IMR-90 (cell line): Measurements from ENCODE around the gene KDM4B. TPM values are rescaled to one million over a fixed set of nuclear protein-coding genes. Genes with fewer than 3 reads are reported as not detected.

Source experiments
- ATAC-seq: fragments of 200-7000 bp; cut with Tn5 transposase; 2 replicates; pipeline ENCODE4 v1.9.1; 2020; ENCODE audit warnings: low read depth, mild to moderate bottlenecking, moderate library complexity
- BruUV-seq: library from RNA; stranded (reverse); fragments of 400-500 nt; replicated peaks from 2 replicates; lab custom pipeline; 2021; lab: Mats Ljungman, UMichigan
- CTCF ChIA-PET: fragments of 300-600 bp; formaldehyde crosslinking; extraction: SDS; loops from one replicate; lab custom pipeline; 2021; ENCODE audit warnings: antibody characterized with exemption; lab: Yijun Ruan, JAX
- POLR2A ChIA-PET: fragments of 300-600 bp; sonication (Branson Sonifier 250); formaldehyde crosslinking; loops from one replicate; lab custom pipeline; 2022; ENCODE audit warnings: antibody characterized with exemption; ENCODE audit not compliant: unreplicated experiment; lab: Charles Lee
- DNase-seq: peaks from one replicate; pipeline ENCODE4 v3.0.0; 2013
- H2AFZ ChIP-seq: replicated peaks from 2 replicates; pipeline ENCODE3; 2013; ENCODE audit warnings: low read length, mild to moderate bottlenecking; ENCODE audit not compliant: poor library complexity
- H2AK5ac ChIP-seq: 2 replicates; pipeline ENCODE4 v1.6.1; 2013; ENCODE audit warnings: low read depth, low read length, inconsistent platforms
- H2AK9ac ChIP-seq: replicated peaks from 2 replicates; pipeline ENCODE3; 2013; ENCODE audit warnings: mild to moderate bottlenecking, low read depth, low read length, moderate library complexity; ENCODE audit not compliant: poor library complexity
- H2BK120ac ChIP-seq: 2 replicates; pipeline ENCODE4 v1.6.1; 2013; ENCODE audit warnings: low read depth, low read length, inconsistent platforms
- H2BK15ac ChIP-seq: 3 replicates; pipeline ENCODE4 v1.6.1; 2013; ENCODE audit warnings: low read depth, low read length, inconsistent platforms
- H2BK20ac ChIP-seq: 2 replicates; pipeline ENCODE4 v1.6.1; 2013; ENCODE audit warnings: low read depth, mild to moderate bottlenecking, inconsistent platforms, low read length, moderate library complexity
- H2BK5ac ChIP-seq: 2 replicates; pipeline ENCODE4 v1.6.1; 2013; ENCODE audit warnings: mild to moderate bottlenecking, low read depth, low read length, inconsistent platforms; ENCODE audit not compliant: poor library complexity, severe bottlenecking
- H3K14ac ChIP-seq: replicated peaks from 2 replicates; pipeline ENCODE4 v1.6.1; 2013; ENCODE audit warnings: low read depth, low read length, inconsistent platforms
- H3K18ac ChIP-seq: 2 replicates; pipeline ENCODE4 v1.6.1; 2013; ENCODE audit warnings: low read depth, low read length, control low read depth
- H3K23ac ChIP-seq: 2 replicates; pipeline ENCODE4 v1.6.1; 2013; ENCODE audit warnings: low read depth, low read length, inconsistent platforms
- H3K27ac ChIP-seq: 2 replicates; pipeline ENCODE4 v1.5.1; 2013; ENCODE audit warnings: mild to moderate bottlenecking, control low read depth, low read length; ENCODE audit not compliant: insufficient read depth
- H3K27me3 ChIP-seq: 2 replicates; pipeline ENCODE4 v1.6.1; 2013; ENCODE audit warnings: low read length; ENCODE audit not compliant: control insufficient read depth, insufficient read depth
- H3K36me3 ChIP-seq: 2 replicates; pipeline ENCODE4 v1.6.1; 2013; ENCODE audit warnings: low read length, mixed read lengths; ENCODE audit not compliant: control insufficient read depth, insufficient read depth
- H3K4ac ChIP-seq: 2 replicates; pipeline ENCODE4 v1.6.1; 2013; ENCODE audit warnings: low read depth, low read length, inconsistent platforms
- H3K4me1 ChIP-seq: 2 replicates; pipeline ENCODE4 v1.6.1; 2013; ENCODE audit warnings: low read length, mixed read lengths; ENCODE audit not compliant: control insufficient read depth, insufficient read depth
- H3K4me2 ChIP-seq: 2 replicates; pipeline ENCODE4 v1.6.1; 2013; ENCODE audit warnings: low read depth, mild to moderate bottlenecking, control low read depth, low read length, moderate library complexity
- H3K4me3 ChIP-seq: 2 replicates; pipeline ENCODE4 v1.5.1; 2013; ENCODE audit warnings: low read depth, mild to moderate bottlenecking, control low read depth, low read length, moderate library complexity; ENCODE audit not compliant: insufficient read depth
- H3K56ac ChIP-seq: 2 replicates; pipeline ENCODE4 v1.6.1; 2013; ENCODE audit warnings: low read length, inconsistent platforms; ENCODE audit not compliant: insufficient read depth; ENCODE audit errors: extremely low read depth
- H3K79me1 ChIP-seq, 2 experiments: 2 replicates each; pipeline ENCODE4 v1.6.1; 2013; ENCODE audit warnings: low read length in 2 of 2, inconsistent platforms in 1 of 2, low read depth in 1 of 2
- H3K9ac ChIP-seq: 2 replicates; pipeline ENCODE4 v1.6.1; 2013; ENCODE audit warnings: low read depth, low read length, control low read depth
- H3K9me1 ChIP-seq: 2 replicates; pipeline ENCODE4 v1.6.1; 2013; ENCODE audit warnings: low read length, inconsistent platforms; ENCODE audit not compliant: insufficient read depth
- H3K9me3 ChIP-seq: 2 replicates; pipeline ENCODE4 v1.6.1; 2013; ENCODE audit warnings: low read length; ENCODE audit not compliant: control insufficient read depth, insufficient read depth
- H4K20me1 ChIP-seq: 2 replicates; pipeline ENCODE4 v1.6.1; 2013; ENCODE audit warnings: low read length, inconsistent platforms; ENCODE audit not compliant: insufficient read depth
- H4K5ac ChIP-seq: 2 replicates; pipeline ENCODE4 v1.6.1; 2013; ENCODE audit warnings: mild to moderate bottlenecking, low read depth, low read length, control low read depth
- H4K8ac ChIP-seq, 2 experiments: 2 replicates each; pipeline ENCODE4 v1.6.1; 2013; ENCODE audit warnings: low read depth in 2 of 2, low read length in 2 of 2, control low read depth in 1 of 2, inconsistent platforms in 1 of 2
- H4K91ac ChIP-seq: 2 replicates; pipeline ENCODE4 v1.6.1; 2013; ENCODE audit warnings: low read depth, low read length, inconsistent platforms; ENCODE audit not compliant: insufficient read depth
- CEBPB ChIP-seq: IDR thresholded peaks from 2 replicates; pipeline ENCODE4 v1.6.1; 2012; ENCODE audit warnings: low read depth, low read length, improper control_type of control experiment
- FOS ChIP-seq: fragments of 150-350 bp; IDR thresholded peaks from 2 replicates; pipeline ENCODE4 v1.6.1; 2016; ENCODE audit warnings: low read depth, low read length
- MAZ ChIP-seq: IDR thresholded peaks from 2 replicates; pipeline ENCODE4 v1.6.1; 2012; ENCODE audit warnings: low read depth, mild to moderate bottlenecking, low read length, improper control_type of control experiment, moderate library complexity, borderline replicate concordance
- WGBS, 2 experiments: methylation state at CpG; one replicate each; pipeline versions ENCODE4 v1.1.5 to v1.1.7; 2013; ENCODE audit warnings: missing lambda C conversion rate in 2 of 2; ENCODE audit not compliant: insufficient read length in 1 of 2; ENCODE audit errors: extremely low coverage in 2 of 2; 5-methylcytosine and 5-hydroxymethylcytosine counted together
- dilution Hi-C: fragments of 300-500 bp; cut with HindIII; formaldehyde crosslinking; loops from one replicate; pipeline ENCODE4 v1.14.3; 2018; ENCODE audit warnings: low sequenced_read_pairs; ENCODE audit not compliant: unreplicated experiment
- in situ Hi-C: fragments of 300-500 bp; cut with MboI; formaldehyde crosslinking; loops from 3 replicates; pipeline ENCODE4 v1.14.3; 2019; ENCODE audit warnings: low sequenced_read_pairs, inconsistent platforms, mixed read lengths
- intact Hi-C: fragments of 100-400 bp; cut with micrococcal nuclease; formaldehyde crosslinking; loops from 2 replicates; pipeline ENCODE4 v1.10.0; 2022
- polyA plus RNA-seq, 3 experiments: library from polyadenylated mRNA; depleted of rRNA; stranded (reverse); fragments of >200 nt; gene quantifications; 2 replicates each; pipeline ENCODE4 v1.2.3, GENCODE V29; 2012; ENCODE audit warnings: low replicate concordance in 1 of 3
- total RNA-seq: library from RNA; depleted of rRNA; stranded (reverse); fragments of >200 nt; gene quantifications from 2 replicates; pipeline ENCODE4 v1.2.3, GENCODE V29; 2012

KDM4B gene
- total and polyA plus RNA-seq, 2 of the 4 experiments (the other 2 are of a cell fraction) = 5.0 to 17.9 TPM

DNA sequence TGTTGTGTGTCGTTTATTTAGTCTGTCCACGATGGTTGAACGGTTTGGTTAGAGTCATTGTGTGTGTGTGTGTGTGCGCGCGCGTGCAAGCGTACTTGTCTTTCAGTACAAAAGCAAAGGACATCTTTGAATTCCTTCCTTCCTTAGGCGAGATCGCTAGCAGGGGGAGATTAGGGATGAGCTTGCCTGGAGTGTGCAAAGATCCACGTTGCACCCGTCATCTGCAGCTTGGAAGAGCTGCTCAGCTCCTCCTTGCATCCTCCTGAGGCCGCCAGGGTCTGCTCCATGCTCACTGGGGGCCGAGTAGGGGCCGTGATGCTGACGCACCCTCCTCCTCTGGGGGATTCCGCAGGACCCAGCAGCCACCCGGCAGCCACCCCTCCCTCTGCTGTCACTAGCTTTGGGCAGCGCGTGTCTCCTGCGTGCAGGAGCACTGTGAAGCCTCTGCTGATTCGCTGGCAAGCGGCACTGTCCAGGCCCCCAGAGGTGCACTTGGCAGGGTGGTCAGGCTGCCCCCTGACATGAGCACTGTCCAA, 137.3 kb downstream of the KDM4B start:
- Histone ChIP-seq H3K27ac (no peak overlapping the region), H3K9ac (no peak overlapping the region), H4K91ac (no peak overlapping the region), H2BK5ac (no peak overlapping the region), H3K23ac (no peak overlapping the region), H3K79me1 (no peaks in the 10 kb centered on the region; a peak in 2 of 4 replicates), H3K9me1 (no peaks in the 10 kb centered on the region), H2AK9ac (no peak overlapping the region), H3K4me3 (no peak overlapping the region), H3K4me1 (no peaks in the 10 kb centered on the region; the same call in 1 of the 2 replicates), H3K14ac (no peak overlapping the region), H3K36me3 (peaks cover 38% of the 10 kb centered on the region), H4K20me1 (peaks cover 5% of the 10 kb centered on the region), H2BK20ac (no peak overlapping the region), H3K56ac (no peak overlapping the region), H4K8ac (no peak overlapping the region), H2AFZ (no peak overlapping the region), H3K27me3 (no peaks in the 10 kb centered on the region), H3K4ac (no peak overlapping the region), H3K18ac (no peak overlapping the region), H3K9me3 (no peaks in the 10 kb centered on the region), H2BK120ac (no peak overlapping the region), H2BK15ac (no peak overlapping the region), H3K4me2 (no peak overlapping the region), H4K5ac (no peak overlapping the region), H2AK5ac (no peak overlapping the region)
- ChIA-PET POLR2A (no interaction called here), CTCF (no interaction called here)
- ATAC-seq (no peak), DNase-seq (no peak)
- dilution Hi-C loops (no loop called here), in situ Hi-C loops (no loop called here), intact Hi-C loops (no loop called here)
- 72% methylated on average over 10 of the region's 23 CpGs; no CpG with 5 or more reads in 1 of the 2 experiments for WGBS, 2 experiments
- TF ChIP-seq MAZ (no peak), CEBPB (no peak), FOS (no peak)
- no TSS peak for BruUV-seq
